ENCODE measurements around the gene ARHGAP22.

GRCh38 chr10:48464121-48464870 lies 140.6 kb downstream of the ARHGAP22 start:
- TF ChIP-seq, protein P1, sequence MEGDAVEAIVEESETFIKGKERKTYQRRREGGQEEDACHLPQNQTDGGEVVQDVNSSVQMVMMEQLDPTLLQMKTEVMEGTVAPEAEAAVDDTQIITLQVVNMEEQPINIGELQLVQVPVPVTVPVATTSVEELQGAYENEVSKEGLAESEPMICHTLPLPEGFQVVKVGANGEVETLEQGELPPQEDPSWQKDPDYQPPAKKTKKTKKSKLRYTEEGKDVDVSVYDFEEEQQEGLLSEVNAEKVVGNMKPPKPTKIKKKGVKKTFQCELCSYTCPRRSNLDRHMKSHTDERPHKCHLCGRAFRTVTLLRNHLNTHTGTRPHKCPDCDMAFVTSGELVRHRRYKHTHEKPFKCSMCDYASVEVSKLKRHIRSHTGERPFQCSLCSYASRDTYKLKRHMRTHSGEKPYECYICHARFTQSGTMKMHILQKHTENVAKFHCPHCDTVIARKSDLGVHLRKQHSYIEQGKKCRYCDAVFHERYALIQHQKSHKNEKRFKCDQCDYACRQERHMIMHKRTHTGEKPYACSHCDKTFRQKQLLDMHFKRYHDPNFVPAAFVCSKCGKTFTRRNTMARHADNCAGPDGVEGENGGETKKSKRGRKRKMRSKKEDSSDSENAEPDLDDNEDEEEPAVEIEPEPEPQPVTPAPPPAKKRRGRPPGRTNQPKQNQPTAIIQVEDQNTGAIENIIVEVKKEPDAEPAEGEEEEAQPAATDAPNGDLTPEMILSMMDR (IDR thresholded peaks at IDR 0.05; ENCODE audit: insufficient read depth, low read depth, low read length), result no peak
- TF ChIP-seq EZH2 (IDR thresholded peaks at IDR 0.05; ENCODE audit: insufficient read depth, low read length), result no peak

Measured in astrocyte (in vitro differentiated cells and primary cell).